CD14-positive monocyte (primary cell): ENCODE measurements around the gene CCNI2. TPM values are rescaled to one million over a fixed set of nuclear protein-coding genes. Genes with fewer than 3 reads are reported as not detected.
A peak's percentile ranks its signal among the peaks of the same experiment; 100 is the strongest.

Experiments used
- DNase-seq, 3 donors: peaks; one replicate each; pipeline ENCODE4 v3.0.0-alpha.2; 2011 to 2022
- H2AFZ ChIP-seq: 2 replicates; pipeline ENCODE4 v1.6.0; 2012; ENCODE audit warnings: mild to moderate bottlenecking, low read depth, low read length, inconsistent platforms; ENCODE audit not compliant: insufficient read depth, poor library complexity, severe bottlenecking
- H3K27ac ChIP-seq, 2 donors: 1 replicate in 1 of 2; 2 replicates in 1 of 2; pipeline ENCODE4 v1.5.1; 2012 to 2013; ENCODE audit warnings: low read length in 2 of 2, control low read depth in 1 of 2, inconsistent platforms in 1 of 2, low read depth in 1 of 2, mild to moderate bottlenecking in 1 of 2
- H3K27me3 ChIP-seq, 2 donors: one replicate each; pipeline versions ENCODE4 v1.6.0 to v1.6.1; 2011 to 2013; ENCODE audit warnings: low read length in 2 of 2; ENCODE audit not compliant: control insufficient read depth in 2 of 2, insufficient read depth in 2 of 2
- H3K36me3 ChIP-seq, 2 donors: replicated peaks in 1 of 2; 1 replicate in 1 of 2; 2 replicates in 1 of 2; pipeline versions ENCODE4 v1.5.1 to v1.6.1; 2012 to 2013; ENCODE audit warnings: low read length in 2 of 2, control low read depth in 1 of 2, inconsistent platforms in 1 of 2, mild to moderate bottlenecking in 1 of 2; ENCODE audit not compliant: insufficient read depth in 2 of 2, control insufficient read depth in 1 of 2
- H3K4me1 ChIP-seq, 2 donors: 1 replicate in 1 of 2; 2 replicates in 1 of 2; pipeline versions ENCODE4 v1.5.1 to v1.6.1; 2012 to 2013; ENCODE audit warnings: low read length in 2 of 2, control low read depth in 1 of 2, inconsistent platforms in 1 of 2, mild to moderate bottlenecking in 1 of 2, moderate library complexity in 1 of 2; ENCODE audit not compliant: insufficient read depth in 2 of 2, control insufficient read depth in 1 of 2
- H3K4me2 ChIP-seq: replicated peaks from 2 replicates; pipeline ENCODE3; 2012; ENCODE audit warnings: low read length, moderate library complexity, mild to moderate bottlenecking; ENCODE audit not compliant: poor library complexity, severe bottlenecking; ENCODE audit errors: extremely low read depth
- H3K4me3 ChIP-seq, 3 experiments: fragments of 200-600 bp in 1 of 3; sonication (generic) in 1 of 3; replicated peaks in 1 of 3; 1 replicate in 2 of 3; 2 replicates in 1 of 3; pipeline ENCODE4 v1.5.1; 2011 to 2013; ENCODE audit warnings: low read length in 3 of 3, mild to moderate bottlenecking in 3 of 3, control low read depth in 2 of 3, low read depth in 2 of 3, inconsistent platforms in 1 of 3, moderate library complexity in 1 of 3
- H3K79me2 ChIP-seq: 2 replicates; pipeline ENCODE4 v1.6.0; 2012; ENCODE audit warnings: mild to moderate bottlenecking, control low read depth, inconsistent platforms, low read length, moderate library complexity; ENCODE audit not compliant: insufficient read depth
- H3K9ac ChIP-seq: 2 replicates; pipeline ENCODE4 v1.6.0; 2017; ENCODE audit warnings: low read length, mild to moderate bottlenecking; ENCODE audit not compliant: insufficient read depth, poor library complexity, severe bottlenecking
- H3K9me3 ChIP-seq, 2 donors: replicated peaks in 1 of 2; 1 replicate in 1 of 2; 2 replicates in 1 of 2; pipeline versions ENCODE4 v1.5.1 to v1.6.1; 2012 to 2013; ENCODE audit warnings: low read length in 2 of 2, control low read depth in 1 of 2; ENCODE audit not compliant: control insufficient read depth in 1 of 2, insufficient read depth in 1 of 2
- H4K20me1 ChIP-seq: 2 replicates; pipeline ENCODE4 v1.6.0; 2012; ENCODE audit warnings: mild to moderate bottlenecking, low read length, control low read depth, moderate library complexity; ENCODE audit not compliant: insufficient read depth
- H3K27ac Mint-ChIP-seq, 7 donors: one replicate each; pipeline ENCODE4 v1.8.0; 2020; ENCODE audit warnings: mild to moderate bottlenecking in 7 of 7, mixed read lengths in 7 of 7, moderate library complexity in 6 of 7, inconsistent platforms in 2 of 7
- H3K27me3 Mint-ChIP-seq, 3 donors: one replicate each; pipeline ENCODE4 v1.8.0; 2021 to 2022; ENCODE audit warnings: low read depth in 3 of 3, mild to moderate bottlenecking in 3 of 3, mixed read lengths in 3 of 3, moderate library complexity in 3 of 3, inconsistent platforms in 1 of 3
- H3K36me3 Mint-ChIP-seq, 2 donors: one replicate each; pipeline ENCODE4 v1.8.0; 2020; ENCODE audit warnings: mixed read lengths in 2 of 2, inconsistent platforms in 1 of 2, mild to moderate bottlenecking in 1 of 2
- H3K4me1 Mint-ChIP-seq: one replicate; pipeline ENCODE4 v1.8.0; 2020; ENCODE audit warnings: mild to moderate bottlenecking, mixed read lengths
- H3K4me3 Mint-ChIP-seq, 2 donors: one replicate each; pipeline ENCODE4 v1.8.0; 2020; ENCODE audit warnings: mild to moderate bottlenecking in 2 of 2, mixed read lengths in 2 of 2, moderate library complexity in 1 of 2
- H3K9me3 Mint-ChIP-seq, 7 donors: one replicate each; pipeline ENCODE4 v1.8.0; 2020 to 2022; ENCODE audit warnings: mixed read lengths in 7 of 7, mild to moderate bottlenecking in 6 of 7, moderate library complexity in 6 of 7, inconsistent platforms in 2 of 7
- WGBS: methylation state at CpG from one replicate; pipeline ENCODE4 v1.1.5; 2013; ENCODE audit warnings: missing lambda C conversion rate; ENCODE audit not compliant: insufficient coverage; 5-methylcytosine and 5-hydroxymethylcytosine counted together
- intact Hi-C, 2 donors: fragments of 100-400 bp; cut with micrococcal nuclease; formaldehyde crosslinking; loops; one replicate each; pipeline versions ENCODE4 v1.15.0 to v1.15.1; 2023
- polyA plus RNA-seq, 3 donors: library from polyadenylated mRNA; depleted of rRNA in 1 of 3; unstranded in 2 of 3; stranded (reverse) in 1 of 3; fragments of 300-500 nt in 2 of 3; fragments of >200 nt in 1 of 3; fragmentation: Illumina TruSeq in 2 of 3; gene quantifications; 1 replicate in 2 of 3; 2 replicates in 1 of 3; pipeline ENCODE4 v1.2.3, GENCODE V29; 2012 to 2021
- TF ChIP-seq, protein P1 (sequence below): fragments of 200-600 bp; IDR thresholded peaks from one replicate; pipeline ENCODE4 v1.8.0; 2022; ENCODE audit warnings: antibody characterized with exemption, mild to moderate bottlenecking

Gene CCNI2
- polyA plus RNA-seq, 3 donors = 0.72 TPM; not detected in 2

DNA sequence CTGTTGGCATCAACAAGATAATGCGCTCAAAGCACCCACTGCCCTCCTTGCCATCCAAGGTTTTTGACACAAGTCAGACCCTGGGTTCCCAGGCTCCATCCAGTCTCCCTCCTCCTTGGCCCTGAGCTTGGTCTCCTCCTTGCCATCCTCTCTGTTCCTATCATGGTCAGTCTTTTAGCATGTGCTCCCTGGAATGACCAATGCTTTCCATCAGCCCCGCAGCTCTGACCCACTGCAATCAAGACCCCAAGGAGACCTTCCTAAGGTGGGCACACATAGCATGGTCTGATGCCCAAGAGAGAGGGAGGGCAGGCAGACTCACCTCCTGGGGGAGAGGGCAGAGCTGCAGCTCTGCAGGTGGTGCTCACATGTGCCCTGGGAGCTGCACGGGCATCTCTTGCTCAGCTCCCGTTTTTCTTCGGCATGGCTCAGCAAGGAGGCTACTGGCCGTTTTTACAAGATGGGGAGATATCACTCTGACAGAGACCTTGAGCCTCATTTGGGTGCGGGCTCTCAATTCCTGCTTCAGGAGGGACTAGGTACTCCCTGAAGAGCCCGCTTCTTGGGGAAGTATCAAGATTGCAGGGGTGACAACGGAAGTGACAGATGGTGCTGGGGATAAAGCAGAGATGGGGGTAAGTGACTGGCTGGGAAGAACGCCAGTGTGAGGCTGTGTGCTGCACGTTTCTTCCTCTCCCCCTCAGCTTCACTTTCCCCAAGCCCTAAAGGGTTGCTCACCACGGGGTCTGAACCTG, 26.6 kb downstream of the CCNI2 start:
- H3K27me3 ChIP-seq = peaks cover 23 to 43% of the 10 kb centered on the region in 2 donors
- peaks cover 3 to 4% of the 10 kb centered on the region in 2 donors for H3K36me3 Mint-ChIP-seq
- intact Hi-C loops = no loop called here

GRCh38 chr5:132774406-132774805, 27.2 kb downstream of the CCNI2 start:
- peaks cover 47 to 66% (median 52%) of the 10 kb centered on the region in 3 donors for H3K27me3 Mint-ChIP-seq
- Histone ChIP-seq H3K4me1 (peaks cover 15 to 17% of the 10 kb centered on the region in 2 donors), H3K27ac (no peak overlapping the region), H3K4me2 (no peak overlapping the region), H3K27me3 (peaks cover 29 to 50% of the 10 kb centered on the region in 2 donors), H3K9me3 (peaks cover 3 to 9% of the 10 kb centered on the region in 2 donors), H3K4me3 (no peak overlapping the region), H3K79me2 (no peaks in the 10 kb centered on the region), H2AFZ (no peak overlapping the region), H3K9ac (no peak overlapping the region), H4K20me1 (no peaks in the 10 kb centered on the region), H3K36me3 (no peaks in the 10 kb centered on the region)
- H3K27ac Mint-ChIP-seq = peak overlapping the region in 1 of 7 donors; percentile 60
- intact Hi-C loops = no loop called here
- H3K36me3 Mint-ChIP-seq = peaks cover 3 to 4% of the 10 kb centered on the region in 2 donors
- WGBS = 87% methylated on average over 3 of the region's 3 CpGs
- H3K9me3 Mint-ChIP-seq = peaks cover 0 to 11% (median 1%) of the 10 kb centered on the region in 7 donors
- no peak for DNase-seq
- peaks cover 21% of the 10 kb centered on the region for H3K4me1 Mint-ChIP-seq
- TF ChIP-seq, protein P1, sequence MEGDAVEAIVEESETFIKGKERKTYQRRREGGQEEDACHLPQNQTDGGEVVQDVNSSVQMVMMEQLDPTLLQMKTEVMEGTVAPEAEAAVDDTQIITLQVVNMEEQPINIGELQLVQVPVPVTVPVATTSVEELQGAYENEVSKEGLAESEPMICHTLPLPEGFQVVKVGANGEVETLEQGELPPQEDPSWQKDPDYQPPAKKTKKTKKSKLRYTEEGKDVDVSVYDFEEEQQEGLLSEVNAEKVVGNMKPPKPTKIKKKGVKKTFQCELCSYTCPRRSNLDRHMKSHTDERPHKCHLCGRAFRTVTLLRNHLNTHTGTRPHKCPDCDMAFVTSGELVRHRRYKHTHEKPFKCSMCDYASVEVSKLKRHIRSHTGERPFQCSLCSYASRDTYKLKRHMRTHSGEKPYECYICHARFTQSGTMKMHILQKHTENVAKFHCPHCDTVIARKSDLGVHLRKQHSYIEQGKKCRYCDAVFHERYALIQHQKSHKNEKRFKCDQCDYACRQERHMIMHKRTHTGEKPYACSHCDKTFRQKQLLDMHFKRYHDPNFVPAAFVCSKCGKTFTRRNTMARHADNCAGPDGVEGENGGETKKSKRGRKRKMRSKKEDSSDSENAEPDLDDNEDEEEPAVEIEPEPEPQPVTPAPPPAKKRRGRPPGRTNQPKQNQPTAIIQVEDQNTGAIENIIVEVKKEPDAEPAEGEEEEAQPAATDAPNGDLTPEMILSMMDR = no peak
- no peak overlapping the region for H3K4me3 Mint-ChIP-seq

More for the DNA sequence above, 26.6 kb downstream of the CCNI2 start:
- Mint-ChIP-seq H3K27ac (no peak overlapping the region), H3K4me3 (no peak overlapping the region), H3K27me3 (peaks cover 41 to 60% (median 47%) of the 10 kb centered on the region in 3 donors), H3K9me3 (peaks cover 0 to 11% (median 1%) of the 10 kb centered on the region in 7 donors), H3K4me1 (peaks cover 21% of the 10 kb centered on the region)
- Histone ChIP-seq H3K4me3 (no peak overlapping the region), H4K20me1 (no peaks in the 10 kb centered on the region), H3K9me3 (peaks cover 3 to 9% of the 10 kb centered on the region in 2 donors), H3K4me1 (peaks cover 15 to 17% of the 10 kb centered on the region in 2 donors), H3K27ac (no peak overlapping the region), H3K9ac (no peak overlapping the region), H3K36me3 (no peaks in the 10 kb centered on the region), H3K79me2 (no peaks in the 10 kb centered on the region), H3K4me2 (no peak overlapping the region), H2AFZ (no peak overlapping the region)
- WGBS = 76% methylated on average over 7 of the region's 12 CpGs
- TF ChIP-seq, protein P1 = no peak
- no peak for DNase-seq
